Fibroblast of skin of left quadriceps (primary cell): ENCODE results near the gene MAU2.
"Not testable (repeated sequence)": the region's sequence is repeated elsewhere in the genome, so short reads cannot be mapped to it uniquely, and the experiment has no call there.

Experiments used
- DNase-seq, 2 experiments: peaks; one replicate each; pipeline ENCODE4 v3.0.0-alpha.2; 2013; ENCODE audit warnings: low read depth in 2 of 2

The MAU2 gene

GRCh38 chr19:19384486-19384885, 63.9 kb downstream of the MAU2 start:
- DNase-seq, result no peak

DNA sequence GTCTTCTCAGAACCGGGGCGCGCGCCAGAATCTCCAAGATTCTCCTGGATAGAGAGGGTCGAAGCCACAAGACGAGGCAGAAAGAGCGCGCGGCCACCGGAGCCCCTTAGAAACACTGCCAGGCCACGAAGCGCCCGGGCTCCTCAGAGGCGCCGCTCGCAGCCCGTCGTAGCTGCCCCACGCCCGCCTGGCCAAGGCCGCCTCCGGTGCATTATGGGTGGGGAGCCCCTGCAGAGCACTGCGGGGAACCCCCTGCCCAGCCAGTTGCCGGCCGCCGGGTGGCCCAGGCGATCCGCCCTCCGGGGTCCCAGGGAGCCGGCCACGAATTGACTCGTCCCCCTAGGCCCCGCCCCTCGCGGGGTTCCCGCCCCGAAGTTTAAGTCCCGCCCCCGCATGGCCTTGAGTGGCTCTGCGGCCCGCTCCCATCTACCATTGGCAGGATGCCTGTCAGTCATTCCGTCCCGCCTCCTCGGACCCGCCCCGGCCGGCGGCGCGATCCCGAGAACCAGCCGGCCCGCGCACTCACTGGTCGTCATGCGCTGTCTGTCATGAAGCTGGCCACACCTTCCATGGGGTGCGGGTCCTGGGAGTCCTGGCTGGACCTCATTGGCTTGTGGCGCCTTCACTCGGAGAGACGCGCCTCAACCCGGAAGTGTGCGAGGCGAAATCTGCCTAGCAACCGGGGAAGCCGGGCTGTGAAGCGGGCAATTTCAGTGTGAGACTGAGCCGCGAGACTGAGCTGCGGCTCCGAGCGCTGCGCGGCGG, 64.7 kb downstream of the MAU2 start:
- peak; percentile 100 for DNase-seq

DNA sequence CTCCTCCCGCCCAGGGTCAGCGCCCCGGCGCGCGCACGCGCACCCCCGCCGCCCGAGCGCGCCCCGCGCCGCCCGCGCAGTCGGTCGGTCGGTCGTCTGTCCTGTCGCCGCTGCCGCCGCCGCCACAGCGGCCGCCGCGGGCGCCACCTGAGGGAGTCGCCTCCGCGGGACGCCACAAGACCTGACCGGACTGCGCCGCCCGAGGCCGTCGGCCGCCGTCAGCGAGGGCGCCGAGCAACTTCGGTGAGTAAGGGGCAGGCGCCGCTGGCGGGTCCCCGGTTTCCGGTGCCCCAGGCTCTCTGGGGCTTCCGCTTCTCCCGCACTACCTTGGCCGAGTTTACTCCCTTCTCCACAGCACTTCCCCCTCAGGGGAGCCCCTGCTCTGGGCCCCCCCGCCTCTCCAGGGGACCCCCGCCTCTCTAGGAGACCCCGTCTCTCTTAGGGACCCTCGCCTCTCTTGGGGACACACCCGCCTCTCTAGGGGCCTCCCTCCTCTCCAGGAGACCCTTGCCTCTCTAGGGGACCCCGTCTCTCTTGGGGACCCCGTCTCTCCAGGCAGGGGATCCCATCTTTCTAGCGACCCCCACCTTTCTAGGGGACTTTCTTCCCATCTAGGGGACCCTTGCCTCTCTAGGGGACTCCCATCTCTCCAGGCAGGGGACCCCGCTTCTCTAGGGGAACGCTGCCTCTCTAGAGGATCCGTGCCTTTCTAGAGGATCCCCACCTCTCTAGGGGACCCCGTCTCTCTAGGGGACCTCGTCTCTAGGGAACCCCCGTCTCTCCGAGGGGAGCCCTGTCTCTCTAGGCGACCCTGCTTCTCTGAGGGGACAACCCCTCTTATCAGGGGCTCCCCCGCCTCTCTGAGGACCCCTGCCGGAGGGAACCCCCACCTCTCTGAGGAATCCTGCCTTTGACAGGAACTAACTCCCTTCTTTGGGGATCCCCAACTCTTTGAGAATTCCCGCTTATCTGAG, 65.6 kb downstream of the MAU2 start:
- no peak for DNase-seq

- DNase-seq, result no peak
These were observed 66.5 kb downstream of the MAU2 start for GRCh38 chr19:19387108-19387507.

DNA sequence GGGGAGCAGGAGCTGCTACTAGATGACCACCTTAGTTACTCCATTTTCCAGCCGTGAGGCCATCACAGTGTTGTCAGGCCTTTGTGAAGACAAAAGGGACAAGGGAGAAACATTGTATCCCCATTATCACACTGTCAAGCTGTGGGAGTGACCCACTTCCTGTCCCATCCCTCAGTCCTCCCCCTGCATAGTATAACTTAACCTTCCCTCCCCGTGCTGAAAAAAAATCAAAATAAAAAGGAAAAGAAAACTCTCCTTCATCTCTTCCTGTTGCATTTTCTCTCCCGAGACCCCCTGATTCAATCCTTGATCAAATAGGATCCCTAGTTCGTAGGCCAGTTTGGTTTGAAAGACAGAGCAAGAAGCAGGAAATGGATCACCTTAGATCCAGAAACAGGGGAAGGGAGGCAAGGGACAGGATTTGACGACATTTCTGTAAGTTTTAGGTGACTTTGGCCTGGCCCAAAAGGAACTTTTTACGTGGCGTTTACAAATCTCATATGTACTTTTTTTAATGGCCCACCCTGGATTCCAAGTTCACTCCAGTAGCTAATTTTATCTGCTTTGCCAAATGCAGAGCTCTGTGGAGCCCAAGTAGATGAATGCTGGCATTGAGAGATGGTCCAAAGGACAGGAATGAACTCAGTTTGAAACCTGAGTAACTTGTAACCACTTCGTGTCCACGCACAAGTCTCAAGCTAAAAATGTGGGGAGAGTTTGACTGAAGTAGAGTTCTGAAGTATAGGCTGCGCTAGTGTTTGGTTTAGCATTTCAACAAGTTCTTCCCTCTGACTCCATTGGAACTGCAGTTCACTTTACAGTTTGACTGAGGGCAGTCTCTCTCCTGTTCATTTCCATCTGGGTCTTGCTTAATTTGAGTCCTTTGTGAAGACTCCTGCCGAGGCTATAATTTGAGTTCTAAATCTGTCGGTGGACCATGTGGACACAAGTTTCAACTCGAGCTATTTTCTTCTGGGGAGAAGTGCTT, 68.2 kb downstream of the MAU2 start:
- DNase-seq, result no peak

- not testable (repeated sequence) for DNase-seq
These were observed 69.1 kb downstream of the MAU2 start for GRCh38 chr19:19389683-19390082.

GRCh38 chr19:19394333-19394732, 73.7 kb downstream of the MAU2 start:
- DNase-seq, result not testable (repeated sequence)

DNA sequence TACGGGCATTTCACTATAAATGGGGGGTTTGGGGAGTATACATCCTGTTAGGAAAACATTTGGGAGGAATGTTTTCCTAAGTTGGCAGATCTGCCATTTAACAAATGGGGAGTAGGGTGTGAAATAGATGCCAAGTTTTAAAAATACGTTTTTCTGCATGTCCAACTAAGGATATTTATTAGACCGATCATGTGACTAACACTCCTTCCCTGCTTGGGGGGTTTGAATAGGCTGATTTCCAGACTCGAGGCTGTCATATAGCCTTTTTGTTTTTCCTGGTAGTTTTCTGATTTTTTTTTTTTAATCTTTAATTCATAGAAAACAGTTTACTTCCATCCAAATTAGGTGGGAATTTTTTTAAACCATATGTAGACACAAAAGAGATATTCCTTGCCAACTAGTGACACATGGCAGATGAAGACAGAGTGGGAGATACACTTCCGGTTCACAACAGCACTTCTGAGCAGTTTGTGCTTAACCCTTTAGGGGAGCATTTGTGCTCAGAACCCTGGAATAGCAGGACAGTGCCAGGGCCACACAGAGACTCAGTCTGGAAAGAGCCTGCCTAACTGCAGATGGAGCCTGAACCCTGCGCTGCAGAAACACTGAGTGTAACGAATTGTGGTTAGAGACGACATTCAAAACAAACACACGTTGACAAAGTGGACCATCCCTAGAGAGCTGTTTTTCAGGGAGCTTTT, 79.3 kb downstream of the MAU2 start:
- peak in 1 of 2 experiments; percentile 13 for DNase-seq

DNA sequence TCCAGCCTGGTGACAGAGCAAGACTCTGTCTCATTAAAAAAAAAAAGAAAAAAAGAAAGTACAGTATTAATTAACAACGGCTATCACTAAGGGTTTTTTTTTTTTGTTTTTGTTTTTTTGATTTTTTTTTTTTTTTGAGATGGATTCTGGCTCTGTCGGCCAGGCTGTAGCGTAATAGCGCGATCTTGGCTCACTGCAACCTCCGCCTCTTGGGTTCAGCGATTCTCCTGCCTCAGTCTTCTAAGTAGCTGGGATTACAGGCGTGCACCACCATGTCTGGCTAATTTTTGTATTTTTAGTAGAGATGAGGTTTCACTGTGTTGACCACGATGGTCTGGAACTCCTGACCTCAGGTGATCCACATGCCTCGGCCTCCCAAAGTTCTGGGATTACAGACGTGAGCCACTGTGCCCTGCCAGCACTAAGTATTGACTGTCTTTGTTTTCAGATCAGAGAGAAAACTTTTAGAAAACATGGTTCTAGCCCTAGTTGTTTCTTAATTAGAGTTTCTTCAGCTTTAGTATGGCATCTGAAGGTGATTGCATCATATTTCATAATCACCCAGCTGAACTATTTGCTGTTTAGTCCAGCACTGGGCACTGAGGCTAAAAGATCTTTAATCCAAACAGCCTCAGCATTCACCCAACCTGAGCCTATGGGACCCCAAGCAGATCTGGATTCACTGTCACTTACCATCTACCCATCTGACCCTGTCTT, 82.2 kb downstream of the MAU2 start:
- no peak for DNase-seq

GRCh38 chr19:19403373-19403901, 82.8 kb downstream of the MAU2 start:
- DNase-seq, result no peak

DNA sequence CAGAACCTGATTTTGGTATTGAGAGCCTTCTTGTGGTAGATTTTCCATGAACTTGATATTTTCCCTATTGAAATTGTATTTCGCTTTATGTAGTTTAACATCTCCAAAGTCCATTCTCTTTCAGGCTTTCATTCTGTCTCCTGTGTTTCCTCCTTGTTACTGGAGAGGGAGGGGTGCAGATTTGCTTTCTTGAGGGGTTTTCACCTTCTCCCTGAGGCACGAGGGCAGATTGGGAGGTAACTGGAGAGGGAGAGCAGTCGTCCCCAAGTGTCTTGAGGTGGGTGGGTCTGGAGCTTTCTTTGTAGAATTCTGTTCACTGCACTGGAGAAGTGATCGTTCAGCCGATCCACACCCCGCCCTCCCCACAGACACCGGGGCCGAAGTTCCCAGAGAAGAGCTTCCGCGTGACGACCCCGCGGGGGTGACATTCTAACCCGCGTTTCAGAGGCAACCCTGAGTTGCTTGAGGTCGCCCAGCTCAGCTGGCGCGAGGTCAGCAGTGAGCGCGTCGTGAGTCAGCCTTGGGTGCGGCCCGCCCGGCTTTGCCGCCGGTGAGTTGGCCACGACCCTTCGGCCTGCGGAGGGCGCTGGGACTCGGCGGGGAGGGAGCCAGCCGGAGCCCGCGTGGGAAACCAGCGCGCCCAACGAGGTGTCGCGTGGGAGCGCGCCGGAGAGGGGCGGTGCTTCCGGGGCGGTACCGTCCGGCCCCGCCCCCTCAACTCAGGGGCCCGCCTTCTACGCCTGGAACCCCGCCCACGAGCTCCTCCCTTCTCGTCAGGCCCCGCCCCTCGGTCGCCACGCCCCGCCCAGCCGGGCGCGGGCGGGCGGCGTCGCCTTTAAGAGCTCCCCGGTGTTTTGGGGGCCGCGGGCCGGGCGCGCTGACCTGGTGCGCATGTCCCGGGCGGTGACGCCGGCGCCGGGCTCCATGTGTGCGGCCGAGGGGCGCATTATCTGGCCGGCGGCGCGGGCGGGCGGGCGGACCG, 84.5 kb downstream of the MAU2 start, which contains the start of gene GATAD2A:
TSS of gene GATAD2A (plus strand) at position 797 of the 982 bp plus-strand sequence. CDS start 59,671 bp downstream, outside the sequence.
- peak; percentile 87 to 88 for DNase-seq

- no peak for DNase-seq
These were observed 85.6 kb downstream of the MAU2 start for GRCh38 chr19:19405971-19406877.

DNA sequence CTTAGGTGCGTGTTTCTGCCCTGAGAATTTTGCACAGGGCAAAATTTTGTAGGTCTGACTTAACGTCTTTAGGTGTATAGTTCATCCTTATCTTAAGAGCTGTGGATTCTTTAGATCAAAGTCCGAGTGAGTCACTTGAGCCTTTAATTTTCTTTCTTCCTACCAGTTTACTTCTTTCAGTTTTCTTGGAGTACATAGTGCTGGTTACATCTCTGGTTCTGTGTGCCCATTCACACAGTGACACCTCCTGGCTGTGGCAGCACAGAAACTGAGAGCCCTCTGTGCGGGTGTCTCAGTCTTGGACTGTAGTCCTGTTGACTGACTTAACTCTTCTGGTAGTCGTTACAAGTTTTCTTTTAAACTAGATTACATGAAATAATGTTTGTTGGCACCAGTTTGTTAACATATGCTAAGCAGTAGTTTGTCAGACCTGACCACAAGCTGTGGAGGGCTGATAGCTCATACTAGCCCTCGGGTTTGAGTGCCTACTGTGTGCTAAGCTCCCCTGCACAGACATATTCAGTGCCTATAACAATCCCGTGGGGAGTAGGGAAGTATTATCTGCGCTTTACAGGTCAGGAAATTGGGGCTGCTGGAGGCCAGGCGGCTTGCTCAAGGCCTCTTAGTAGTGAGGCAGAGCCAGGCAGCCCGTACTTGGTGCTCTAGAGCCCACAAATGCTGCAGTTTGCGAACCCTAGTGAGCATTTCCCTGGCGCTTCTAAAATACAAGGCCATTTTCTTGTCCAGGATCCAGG, 86.4 kb downstream of the MAU2 start:
- no peak for DNase-seq

- DNase-seq, result no peak
These were observed 87.0 kb downstream of the MAU2 start for GRCh38 chr19:19407633-19407930.
